ENCODE measurements around the gene SMC6.

- TF ChIP-seq EP300 (IDR thresholded peaks at IDR 0.05) = no peak
- TF ChIP-seq, protein P1, sequence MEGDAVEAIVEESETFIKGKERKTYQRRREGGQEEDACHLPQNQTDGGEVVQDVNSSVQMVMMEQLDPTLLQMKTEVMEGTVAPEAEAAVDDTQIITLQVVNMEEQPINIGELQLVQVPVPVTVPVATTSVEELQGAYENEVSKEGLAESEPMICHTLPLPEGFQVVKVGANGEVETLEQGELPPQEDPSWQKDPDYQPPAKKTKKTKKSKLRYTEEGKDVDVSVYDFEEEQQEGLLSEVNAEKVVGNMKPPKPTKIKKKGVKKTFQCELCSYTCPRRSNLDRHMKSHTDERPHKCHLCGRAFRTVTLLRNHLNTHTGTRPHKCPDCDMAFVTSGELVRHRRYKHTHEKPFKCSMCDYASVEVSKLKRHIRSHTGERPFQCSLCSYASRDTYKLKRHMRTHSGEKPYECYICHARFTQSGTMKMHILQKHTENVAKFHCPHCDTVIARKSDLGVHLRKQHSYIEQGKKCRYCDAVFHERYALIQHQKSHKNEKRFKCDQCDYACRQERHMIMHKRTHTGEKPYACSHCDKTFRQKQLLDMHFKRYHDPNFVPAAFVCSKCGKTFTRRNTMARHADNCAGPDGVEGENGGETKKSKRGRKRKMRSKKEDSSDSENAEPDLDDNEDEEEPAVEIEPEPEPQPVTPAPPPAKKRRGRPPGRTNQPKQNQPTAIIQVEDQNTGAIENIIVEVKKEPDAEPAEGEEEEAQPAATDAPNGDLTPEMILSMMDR (IDR thresholded peaks at IDR 0.05) = no peak
- no peak for TF ChIP-seq POLR2A (IDR thresholded peaks at IDR 0.05)
Measured at GRCh38 chr2:17637131-17637906, 116.3 kb downstream of the SMC6 start.
